Activated gamma-delta T cell treated with Interleukin-2 at 50 U/mL for 16 hours (primary cell): ENCODE measurements around the gene BIVM.

Experiments
- DNase-seq: peaks from one replicate; pipeline ENCODE4 v3.0.0-alpha.2; 2020

Gene BIVM

DNA sequence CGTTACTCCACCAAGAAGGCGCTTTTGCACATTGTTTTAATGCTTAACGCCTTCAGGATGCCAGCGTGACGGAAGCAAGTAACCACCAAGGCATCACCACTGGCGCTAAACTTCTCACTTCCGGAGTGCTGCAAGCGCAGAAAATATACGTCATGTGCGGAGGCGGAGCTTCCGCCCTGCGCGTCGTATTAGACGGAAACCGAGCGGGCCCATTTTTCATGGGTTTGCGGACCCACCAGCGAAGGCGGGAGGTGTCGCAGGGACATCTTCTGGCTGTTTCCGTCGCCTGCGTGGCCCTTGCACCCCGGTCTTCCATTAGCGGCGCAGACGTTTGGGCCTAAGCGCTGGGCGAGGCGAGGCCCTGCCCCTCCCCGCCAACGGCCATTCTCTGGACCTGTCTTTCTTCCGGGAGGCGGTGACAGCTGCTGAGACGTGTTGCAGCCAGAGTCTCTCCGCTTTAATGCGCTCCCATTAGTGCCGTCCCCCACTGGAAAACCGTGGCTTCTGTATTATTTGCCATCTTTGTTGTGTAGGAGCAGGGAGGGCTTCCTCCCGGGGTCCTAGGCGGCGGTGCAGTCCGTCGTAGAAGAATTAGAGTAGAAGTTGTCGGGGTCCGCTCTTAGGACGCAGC lies 46.8 kb downstream of the BIVM start, which contains the start of gene ERCC5:
Gene ERCC5, plus strand, starts transcription at position 403 of the 631 bp plus-strand sequence. CDS start 235 bp downstream, outside the sequence.
- DNase-seq = peak; percentile 95

DNA sequence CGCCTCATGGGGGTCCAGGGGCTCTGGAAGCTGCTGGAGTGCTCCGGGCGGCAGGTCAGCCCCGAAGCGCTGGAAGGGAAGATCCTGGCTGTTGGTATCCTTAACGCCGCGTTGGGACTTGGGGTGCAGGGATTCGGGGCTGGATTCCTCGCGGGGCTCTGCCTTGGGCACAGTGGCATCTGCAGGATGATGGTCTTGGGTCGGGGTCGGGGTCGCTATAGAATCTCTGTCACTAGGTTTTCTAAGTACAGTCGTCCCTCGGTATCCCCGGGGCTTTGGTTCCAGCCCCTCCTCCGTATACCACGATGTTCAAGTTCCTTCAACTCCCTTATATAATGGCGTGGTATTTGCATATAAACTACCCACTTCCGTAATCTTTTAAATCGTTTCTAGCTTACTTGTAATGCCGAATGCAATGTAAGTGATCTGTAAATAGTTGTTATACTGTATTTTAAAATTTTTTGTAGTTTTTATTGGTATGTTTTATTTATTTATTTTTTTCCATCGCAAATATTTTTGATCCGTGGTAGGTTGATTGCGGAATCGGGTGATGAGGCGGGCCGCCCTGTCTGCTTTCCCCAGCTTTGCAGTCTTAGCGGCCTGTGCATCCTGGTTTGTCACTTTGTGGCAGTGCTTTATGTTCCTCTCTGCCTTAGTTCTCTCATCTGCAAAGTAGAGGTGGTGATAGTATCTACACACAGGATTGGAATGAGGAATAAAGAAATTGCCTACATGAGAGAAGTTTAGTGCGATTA lies 47.5 kb downstream of the BIVM start:
- peak; percentile 41 for DNase-seq

GRCh38 chr13:102847272-102848234 lies 48.6 kb downstream of the BIVM start:
- DNase-seq = no peak

GRCh38 chr13:102848956-102849355 lies 50.0 kb downstream of the BIVM start:
- DNase-seq = no peak

DNA sequence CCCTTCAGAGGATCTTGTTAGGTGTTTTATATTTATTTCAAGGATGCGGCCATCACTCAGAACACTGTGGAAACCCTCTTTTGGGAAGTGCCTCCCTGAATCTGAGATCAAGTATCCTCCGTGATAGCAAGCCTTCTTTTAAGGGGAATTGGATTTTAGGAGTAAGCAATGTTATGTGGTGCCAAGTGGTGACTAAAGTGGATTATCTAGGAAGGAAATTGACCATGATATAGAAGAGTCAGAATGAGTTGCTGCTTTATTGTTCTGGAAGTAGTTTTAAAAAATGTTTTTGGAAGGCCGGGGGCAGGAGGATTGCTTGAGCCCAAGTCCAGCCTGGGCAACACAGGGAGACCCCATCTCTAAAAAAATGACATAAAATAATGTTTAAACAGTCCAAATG lies 53.6 kb downstream of the BIVM start:
- DNase-seq = no peak

DNA sequence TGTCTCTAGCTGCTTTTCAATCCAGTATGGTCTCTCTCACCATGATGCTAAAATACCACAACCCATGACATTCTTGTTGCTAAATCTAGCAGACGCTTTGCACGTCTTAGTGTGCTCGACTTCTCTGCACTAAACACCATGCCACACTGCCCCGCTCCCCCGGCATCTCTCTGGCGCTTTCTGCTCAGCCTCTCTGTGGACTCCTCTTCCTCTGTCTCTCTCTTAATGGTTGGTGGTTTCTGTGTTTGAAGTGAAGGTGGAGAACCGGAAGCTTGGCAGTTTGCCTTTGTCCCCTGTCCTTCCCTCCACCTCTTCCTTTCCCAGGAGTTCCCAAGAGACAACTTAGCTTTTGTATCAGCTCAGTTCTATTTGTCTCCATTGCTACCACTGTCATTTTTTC lies 55.8 kb downstream of the BIVM start:
- DNase-seq = peak; percentile 28

DNA sequence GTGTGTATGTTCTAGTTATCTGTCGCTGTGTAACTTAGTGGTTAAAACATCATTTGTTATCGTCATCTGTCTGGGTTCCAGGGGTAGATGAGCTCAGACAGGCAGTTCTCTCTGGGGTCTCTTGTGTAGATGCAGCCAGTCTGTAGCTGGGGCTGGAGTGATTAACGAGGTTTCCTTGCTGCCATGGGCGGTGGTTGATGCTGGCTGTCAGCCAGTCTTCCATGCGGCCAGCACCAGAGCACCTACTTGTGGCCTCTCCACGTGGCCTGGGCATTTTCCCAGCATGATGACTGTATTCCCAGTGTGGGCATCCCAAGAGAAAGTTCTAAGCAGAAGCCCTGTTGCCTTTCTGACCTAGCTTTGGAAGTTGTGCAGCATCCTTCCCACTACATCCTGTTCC lies 57.6 kb downstream of the BIVM start:
- no peak for DNase-seq

DNA sequence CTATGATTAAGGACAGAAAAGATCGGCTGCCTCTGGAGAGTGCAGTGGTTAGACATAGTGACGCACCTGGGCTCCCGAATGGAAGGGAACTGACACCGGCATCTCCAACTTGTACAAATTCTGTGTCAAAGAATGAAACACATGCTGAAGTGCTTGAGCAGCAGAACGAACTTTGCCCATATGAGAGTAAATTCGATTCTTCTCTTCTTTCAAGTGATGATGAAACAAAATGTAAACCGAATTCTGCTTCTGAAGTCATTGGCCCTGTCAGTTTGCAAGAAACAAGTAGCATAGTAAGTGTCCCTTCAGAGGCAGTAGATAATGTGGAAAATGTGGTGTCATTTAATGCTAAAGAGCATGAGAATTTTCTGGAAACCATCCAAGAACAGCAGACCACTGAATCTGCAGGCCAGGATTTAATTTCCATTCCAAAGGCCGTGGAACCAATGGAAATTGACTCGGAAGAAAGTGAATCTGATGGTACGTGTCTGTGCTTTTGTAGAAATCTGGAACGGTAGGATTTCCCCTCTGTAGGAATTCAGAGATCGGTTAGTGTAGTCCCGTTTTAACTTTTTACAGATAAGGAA lies 63.8 kb downstream of the BIVM start:
- no peak for DNase-seq

GRCh38 chr13:102863590-102863989 lies 64.7 kb downstream of the BIVM start:
- no peak for DNase-seq

- no peak for DNase-seq
Observed at GRCh38 chr13:102868366-102868936, 69.5 kb downstream of the BIVM start.

DNA sequence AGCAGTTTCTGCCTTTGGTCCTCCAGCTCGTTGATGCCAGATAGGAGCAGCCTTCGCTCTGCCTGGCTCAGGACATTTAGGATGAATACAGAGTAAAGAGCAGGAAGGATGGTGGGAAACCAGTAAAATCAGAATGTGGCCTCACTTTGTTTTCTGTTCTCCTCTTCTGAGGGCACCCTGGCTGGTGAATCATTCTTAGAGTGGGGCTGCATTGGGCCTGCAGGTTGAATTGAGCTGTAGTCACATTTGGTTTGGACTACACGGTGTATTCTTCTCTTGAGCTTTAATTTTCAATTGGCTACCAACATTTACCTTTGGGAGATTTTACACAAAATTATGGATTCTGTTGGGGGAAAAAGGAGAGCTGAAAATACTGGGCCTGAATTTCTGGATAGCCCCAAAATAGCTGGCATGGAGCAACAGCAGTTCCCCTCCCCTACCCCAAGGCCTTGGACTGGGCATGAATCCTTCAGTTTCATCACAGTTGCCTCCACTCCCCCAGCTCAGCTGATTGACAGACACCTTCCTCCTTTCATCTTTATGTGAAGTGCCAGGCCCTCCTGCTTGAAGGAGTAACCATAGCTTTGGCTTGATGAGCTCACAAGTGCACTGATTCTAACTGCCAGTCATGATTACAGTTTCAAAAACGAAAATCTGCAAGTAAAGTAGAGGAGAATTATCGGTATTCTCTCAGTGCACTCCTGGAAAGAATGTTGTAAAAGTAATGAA lies 71.2 kb downstream of the BIVM start:
- no peak for DNase-seq

DNA sequence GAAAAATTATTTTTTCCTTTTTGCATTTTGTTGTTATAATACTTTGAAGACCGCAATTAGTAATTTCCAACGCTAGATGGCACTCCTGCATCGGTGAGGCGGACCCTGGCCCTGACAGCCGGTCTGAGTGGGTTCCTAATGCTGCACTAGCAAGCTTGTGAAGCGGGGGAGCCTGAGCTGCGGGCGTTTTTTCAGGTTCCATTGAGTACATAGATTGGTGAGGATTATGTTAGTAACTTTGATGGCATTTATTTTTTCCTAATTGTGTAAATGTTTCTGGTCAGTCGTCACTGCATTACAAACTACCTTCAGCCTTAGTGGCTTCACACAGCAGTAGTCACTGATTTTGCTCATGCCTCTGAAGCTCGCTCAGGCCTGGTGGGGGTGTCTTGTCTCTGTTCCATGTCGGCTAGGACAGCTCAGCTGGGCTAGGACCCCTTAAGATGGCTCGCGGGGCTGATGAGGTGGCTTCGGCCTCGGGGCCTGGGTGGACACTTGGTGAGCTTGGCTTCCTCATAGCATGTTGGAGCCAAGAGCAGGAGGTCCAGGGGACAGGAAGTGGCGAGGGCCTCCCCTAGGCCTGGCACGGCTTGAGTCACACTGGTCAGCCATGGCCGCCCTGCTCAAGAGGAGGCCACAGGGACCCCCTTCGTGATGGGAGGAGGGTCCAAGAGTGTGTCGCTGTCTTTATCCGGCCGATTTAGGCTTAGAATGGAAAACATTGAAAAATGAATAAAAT lies 71.9 kb downstream of the BIVM start:
- DNase-seq = peak; percentile 41

DNA sequence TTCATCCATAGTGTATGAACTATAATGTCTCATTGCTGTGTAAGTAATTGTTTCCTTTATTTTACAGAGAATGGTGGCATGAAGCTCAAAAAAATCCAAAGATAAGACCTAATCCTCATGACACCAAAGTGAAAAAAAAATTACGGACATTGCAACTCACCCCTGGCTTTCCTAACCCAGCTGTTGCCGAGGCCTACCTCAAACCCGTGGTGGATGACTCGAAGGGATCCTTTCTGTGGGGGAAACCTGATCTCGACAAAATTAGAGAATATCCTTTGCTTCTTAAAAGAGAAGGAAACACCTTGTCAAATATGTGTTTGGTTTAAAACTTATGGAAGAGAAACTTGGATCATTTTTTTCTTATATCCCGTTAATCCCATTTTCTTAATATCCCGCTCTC lies 73.2 kb downstream of the BIVM start:
- DNase-seq = no peak

DNA sequence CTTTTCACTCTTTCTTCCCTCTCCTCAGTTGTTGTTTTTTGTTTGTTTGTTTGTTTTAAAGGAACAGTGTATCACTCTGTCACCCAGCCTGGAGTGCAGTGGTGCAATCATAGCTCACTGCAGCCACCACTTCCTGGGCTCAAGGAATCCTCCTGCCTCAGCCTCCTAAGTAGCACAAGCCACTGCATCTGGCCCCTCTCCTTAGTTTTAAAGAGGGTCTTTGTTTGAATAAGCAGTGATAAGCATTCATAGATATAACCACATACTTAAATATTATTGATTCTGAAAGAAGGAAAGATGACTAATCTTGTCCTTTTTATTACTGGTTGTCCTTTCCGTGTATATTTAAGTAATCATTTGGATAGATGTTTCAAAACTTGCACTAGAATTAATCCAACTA lies 73.6 kb downstream of the BIVM start:
- no peak for DNase-seq

DNA sequence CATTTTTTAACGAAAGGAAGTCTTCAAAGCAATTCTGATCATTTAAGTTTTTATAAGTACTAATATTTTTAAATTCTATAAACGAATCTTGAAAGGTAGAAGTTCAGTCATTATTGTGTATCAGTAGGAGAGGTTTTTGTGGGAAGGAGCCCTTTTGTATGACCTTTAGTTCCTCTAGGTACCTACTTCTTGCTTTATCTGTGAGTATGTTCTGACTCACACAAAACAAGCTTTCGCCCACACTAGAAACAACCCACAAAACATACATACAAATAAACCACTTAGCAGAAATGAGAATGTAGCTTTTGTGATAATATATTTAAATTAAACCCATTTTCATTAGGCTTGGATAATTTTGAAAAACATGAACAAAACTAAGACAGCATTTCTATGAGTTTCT lies 74.7 kb downstream of the BIVM start:
- no peak for DNase-seq

DNA sequence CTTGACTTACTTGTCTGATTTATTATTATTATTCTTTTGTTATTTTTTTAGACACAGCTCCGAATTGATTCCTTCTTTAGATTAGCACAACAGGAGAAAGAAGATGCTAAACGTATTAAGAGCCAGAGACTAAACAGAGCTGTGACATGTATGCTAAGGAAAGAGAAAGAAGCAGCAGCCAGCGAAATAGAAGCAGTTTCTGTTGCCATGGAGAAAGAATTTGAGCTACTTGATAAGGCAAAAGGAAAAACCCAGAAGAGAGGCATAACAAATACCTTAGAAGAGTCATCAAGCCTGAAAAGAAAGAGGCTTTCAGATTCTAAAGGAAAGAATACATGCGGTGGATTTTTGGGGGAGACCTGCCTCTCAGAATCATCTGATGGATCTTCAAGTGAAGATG lies 76.3 kb downstream of the BIVM start:
- no peak for DNase-seq

DNA sequence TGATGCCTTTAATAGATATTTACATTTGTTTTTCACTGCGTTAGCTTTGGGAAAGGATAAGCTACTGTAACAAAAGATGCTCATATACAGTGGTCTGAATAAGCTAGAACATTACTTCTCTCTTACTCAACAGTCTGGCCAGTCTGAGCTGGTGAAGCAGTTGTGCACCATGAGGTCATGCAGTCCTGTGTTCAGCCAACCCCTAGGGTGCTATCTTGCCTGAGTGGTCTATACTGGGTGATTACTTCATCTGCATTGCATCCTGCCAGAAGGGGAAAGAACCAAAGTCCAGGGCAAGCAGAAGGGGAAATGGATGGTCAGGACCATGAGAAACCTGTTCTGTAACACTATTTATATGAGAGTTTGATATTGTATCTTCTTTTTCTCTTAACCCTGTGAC lies 78.4 kb downstream of the BIVM start:
- DNase-seq = no peak

DNA sequence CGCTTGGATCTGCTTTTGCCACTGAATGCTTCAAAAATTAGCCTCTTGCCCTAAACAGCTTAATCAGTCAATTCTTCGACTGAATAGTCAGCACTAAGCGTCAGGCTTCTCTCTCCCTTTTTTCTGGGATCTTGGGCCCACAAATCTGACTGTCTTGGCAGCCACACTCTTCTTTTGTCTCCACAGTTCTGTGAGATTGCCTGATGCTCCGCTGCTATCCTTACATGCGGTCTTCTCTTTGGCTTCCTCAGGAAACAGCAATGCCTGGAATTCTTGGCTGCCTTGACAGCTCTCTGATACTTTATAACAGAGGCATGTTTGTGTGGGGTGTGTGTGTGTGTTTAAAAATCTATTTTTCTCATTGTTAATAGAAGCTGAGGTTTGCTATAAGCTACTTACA lies 79.6 kb downstream of the BIVM start:
- no peak for DNase-seq

GRCh38 chr13:102879793-102880499 lies 81.0 kb downstream of the BIVM start:
- DNase-seq = no peak
